Measurements from ENCODE around the gene FAM25G.

GRCh38 chr10:47444047-47444446 lies 47.5 kb downstream of the FAM25G start:
- TF ChIP-seq, protein P1, sequence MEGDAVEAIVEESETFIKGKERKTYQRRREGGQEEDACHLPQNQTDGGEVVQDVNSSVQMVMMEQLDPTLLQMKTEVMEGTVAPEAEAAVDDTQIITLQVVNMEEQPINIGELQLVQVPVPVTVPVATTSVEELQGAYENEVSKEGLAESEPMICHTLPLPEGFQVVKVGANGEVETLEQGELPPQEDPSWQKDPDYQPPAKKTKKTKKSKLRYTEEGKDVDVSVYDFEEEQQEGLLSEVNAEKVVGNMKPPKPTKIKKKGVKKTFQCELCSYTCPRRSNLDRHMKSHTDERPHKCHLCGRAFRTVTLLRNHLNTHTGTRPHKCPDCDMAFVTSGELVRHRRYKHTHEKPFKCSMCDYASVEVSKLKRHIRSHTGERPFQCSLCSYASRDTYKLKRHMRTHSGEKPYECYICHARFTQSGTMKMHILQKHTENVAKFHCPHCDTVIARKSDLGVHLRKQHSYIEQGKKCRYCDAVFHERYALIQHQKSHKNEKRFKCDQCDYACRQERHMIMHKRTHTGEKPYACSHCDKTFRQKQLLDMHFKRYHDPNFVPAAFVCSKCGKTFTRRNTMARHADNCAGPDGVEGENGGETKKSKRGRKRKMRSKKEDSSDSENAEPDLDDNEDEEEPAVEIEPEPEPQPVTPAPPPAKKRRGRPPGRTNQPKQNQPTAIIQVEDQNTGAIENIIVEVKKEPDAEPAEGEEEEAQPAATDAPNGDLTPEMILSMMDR (IDR thresholded peaks at IDR 0.05), result no peak
- no peak for TF ChIP-seq POLR2A (IDR thresholded peaks at IDR 0.05)
- TF ChIP-seq EP300 (IDR thresholded peaks at IDR 0.05), result no peak

Measured in tibial nerve (tissue), 4 donors.